Stomach smooth muscle (tissue), 2 donors: ENCODE results near the gene KIF13A.

Source experiments
- H3K27ac ChIP-seq: one replicate; pipeline ENCODE4 v1.7.0; 2013; ENCODE audit warnings: mild to moderate bottlenecking, low read length, inconsistent platforms
- H3K27me3 ChIP-seq, 2 donors: one replicate each; pipeline ENCODE4 v1.7.0; 2013; ENCODE audit warnings: low read length in 2 of 2; ENCODE audit not compliant: insufficient read depth in 2 of 2, control insufficient read depth in 1 of 2
- H3K36me3 ChIP-seq, 2 donors: one replicate each; pipeline ENCODE4 v1.7.0; 2013; ENCODE audit warnings: low read length in 2 of 2; ENCODE audit not compliant: control insufficient read depth in 2 of 2, insufficient read depth in 2 of 2
- H3K4me1 ChIP-seq: one replicate; pipeline ENCODE4 v1.7.0; 2013; ENCODE audit warnings: low read length; ENCODE audit not compliant: control insufficient read depth, insufficient read depth
- H3K4me3 ChIP-seq, 2 donors: one replicate each; pipeline ENCODE4 v1.7.0; 2013; ENCODE audit warnings: low read length in 2 of 2
- H3K9ac ChIP-seq, 2 donors: one replicate each; pipeline ENCODE4 v1.7.0; 2013; ENCODE audit warnings: low read length in 2 of 2, mild to moderate bottlenecking in 1 of 2
- H3K9me3 ChIP-seq, 2 donors: one replicate each; pipeline ENCODE4 v1.7.0; 2013; ENCODE audit warnings: low read length in 2 of 2; ENCODE audit not compliant: control insufficient read depth in 2 of 2
- donor health status: healthy.
- donor health status: Pancreatic carcinoma.

KIF13A gene

DNA sequence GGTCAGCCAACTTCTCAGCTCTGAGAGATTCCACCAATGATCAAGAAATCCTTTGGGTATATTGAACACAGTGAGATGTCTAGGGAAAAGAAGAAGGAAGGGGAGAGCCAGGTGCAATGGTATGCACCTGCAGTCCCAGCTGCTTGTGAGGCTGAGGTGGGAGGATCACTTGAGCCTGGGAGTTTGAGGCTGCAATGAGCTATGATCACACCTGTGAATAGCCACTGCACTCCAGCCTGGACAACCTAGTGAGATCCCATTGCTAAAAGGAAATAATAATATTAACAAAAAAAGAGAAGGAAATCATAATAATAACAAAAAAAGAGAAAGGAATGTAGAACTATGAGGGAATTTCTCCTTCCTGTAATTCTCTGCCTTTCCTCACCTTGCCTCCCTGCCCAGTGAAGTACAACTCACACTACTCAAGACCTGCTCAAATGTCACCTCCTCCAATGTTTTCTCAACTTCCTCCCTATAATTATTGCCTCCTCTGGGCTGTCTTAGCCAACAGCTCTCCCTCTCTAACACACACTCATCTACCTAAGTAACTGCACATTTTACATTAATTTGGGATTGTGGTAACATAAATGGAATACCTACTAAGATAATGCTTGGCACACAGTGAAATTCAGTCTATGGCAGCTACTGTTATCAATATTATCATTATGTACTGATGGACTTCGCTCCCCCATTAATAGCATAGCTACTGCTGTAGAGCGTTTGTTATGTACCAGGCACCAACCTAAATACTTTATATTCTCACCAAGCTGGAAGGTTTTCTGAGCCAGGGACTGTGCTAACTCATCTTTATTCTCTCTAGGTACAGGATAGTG is 103.6 kb downstream of the KIF13A start:
- H3K36me3 ChIP-seq: no peaks in the 10 kb centered on the region
- no peaks in the 10 kb centered on the region for H3K4me1 ChIP-seq
- H3K27ac ChIP-seq: no peak overlapping the region

DNA sequence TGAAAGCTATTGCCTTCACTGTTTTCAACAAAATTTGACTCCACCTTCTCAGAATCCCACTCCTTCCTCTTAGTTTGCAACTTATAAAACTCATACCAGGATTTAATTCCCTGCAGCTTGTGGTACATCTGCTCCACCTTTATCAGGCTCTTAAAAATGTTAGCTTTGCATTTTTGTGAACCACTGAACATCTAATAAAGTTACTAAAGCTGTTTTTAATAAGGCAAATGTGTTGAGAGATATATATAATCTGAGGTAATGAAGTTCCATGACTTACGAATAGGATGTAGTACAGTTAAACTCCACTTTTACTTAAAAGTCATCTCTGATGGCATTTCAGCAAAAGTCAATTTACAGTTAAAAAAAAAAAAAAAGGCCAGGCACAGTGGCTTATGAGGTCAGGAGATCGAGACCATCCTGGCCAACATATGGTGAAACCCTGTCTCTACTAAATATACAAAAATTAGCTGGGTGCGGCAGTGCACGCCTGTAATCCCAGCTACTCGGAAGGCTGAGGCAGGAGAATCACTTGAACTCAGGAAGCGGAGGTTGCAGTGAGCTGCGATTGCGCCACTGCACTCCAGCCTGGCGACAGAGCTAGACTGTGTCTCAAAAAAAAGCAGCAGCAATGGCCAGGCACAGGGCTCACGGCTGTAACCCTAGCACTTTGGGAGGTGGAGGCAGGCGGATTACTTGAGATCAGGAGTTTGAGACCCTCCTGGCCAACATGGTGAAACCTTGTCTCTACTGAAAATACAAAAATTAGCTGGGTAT is 106.2 kb downstream of the KIF13A start:
- H3K36me3 ChIP-seq: no peaks in the 10 kb centered on the region
- no peaks in the 10 kb centered on the region for H3K9me3 ChIP-seq
- H3K9ac ChIP-seq: no peak overlapping the region
- no peaks in the 10 kb centered on the region for H3K4me1 ChIP-seq
- H3K27ac ChIP-seq: no peak overlapping the region
- no peak overlapping the region for H3K4me3 ChIP-seq
- H3K27me3 ChIP-seq: no peaks in the 10 kb centered on the region

More for the DNA sequence above, 103.6 kb downstream of the KIF13A start:
- Histone ChIP-seq H3K4me3 (no peak overlapping the region), H3K27me3 (no peaks in the 10 kb centered on the region), H3K9me3 (no peaks in the 10 kb centered on the region), H3K9ac (no peak overlapping the region)

DNA sequence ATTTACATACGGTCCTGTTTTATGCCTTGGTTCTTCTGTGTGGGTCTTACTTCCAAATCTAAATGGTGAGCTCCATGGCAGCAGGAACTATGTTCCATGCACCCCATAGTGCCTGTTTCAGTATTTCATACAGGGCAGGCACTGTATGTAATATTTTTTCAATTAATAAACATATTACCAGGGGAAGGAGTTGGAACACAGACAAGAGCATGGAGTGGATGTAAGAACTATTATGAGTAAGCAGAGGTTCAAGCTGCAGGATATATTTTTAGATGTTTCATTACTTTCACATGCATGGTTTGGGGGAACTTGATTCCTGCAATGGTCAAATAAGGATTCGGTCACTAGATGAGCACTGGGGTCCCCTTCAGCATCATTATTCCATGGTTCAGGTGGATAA is 108.3 kb downstream of the KIF13A start:
- Histone ChIP-seq H3K9ac (no peak overlapping the region), H3K9me3 (no peaks in the 10 kb centered on the region), H3K36me3 (no peaks in the 10 kb centered on the region), H3K27ac (no peak overlapping the region), H3K27me3 (no peaks in the 10 kb centered on the region), H3K4me3 (no peak overlapping the region), H3K4me1 (no peaks in the 10 kb centered on the region)

DNA sequence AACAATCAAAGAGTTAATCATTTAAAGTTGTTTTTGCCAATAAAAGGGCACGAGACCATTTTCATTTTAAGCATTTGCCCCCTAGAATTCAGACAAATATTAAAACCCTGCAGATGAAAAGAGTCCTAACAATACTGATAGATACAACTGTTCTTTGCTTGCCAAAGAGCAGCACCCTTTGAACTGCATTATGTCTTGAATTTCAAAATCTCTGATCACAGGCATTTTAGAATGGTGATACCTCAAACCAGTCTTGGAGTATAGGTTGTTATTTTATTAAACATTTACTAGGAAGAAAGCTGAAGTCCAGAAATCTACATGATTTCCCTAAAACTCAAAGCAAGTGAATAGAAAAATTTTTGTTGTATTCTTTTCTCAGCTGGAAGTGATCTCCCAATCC is 108.7 kb downstream of the KIF13A start:
- no peaks in the 10 kb centered on the region for H3K4me1 ChIP-seq
- H3K4me3 ChIP-seq: no peak overlapping the region
- no peaks in the 10 kb centered on the region for H3K36me3 ChIP-seq
- H3K9ac ChIP-seq: no peak overlapping the region
- H3K27me3 ChIP-seq: no peaks in the 10 kb centered on the region
- no peak overlapping the region for H3K27ac ChIP-seq
- H3K9me3 ChIP-seq: no peaks in the 10 kb centered on the region

DNA sequence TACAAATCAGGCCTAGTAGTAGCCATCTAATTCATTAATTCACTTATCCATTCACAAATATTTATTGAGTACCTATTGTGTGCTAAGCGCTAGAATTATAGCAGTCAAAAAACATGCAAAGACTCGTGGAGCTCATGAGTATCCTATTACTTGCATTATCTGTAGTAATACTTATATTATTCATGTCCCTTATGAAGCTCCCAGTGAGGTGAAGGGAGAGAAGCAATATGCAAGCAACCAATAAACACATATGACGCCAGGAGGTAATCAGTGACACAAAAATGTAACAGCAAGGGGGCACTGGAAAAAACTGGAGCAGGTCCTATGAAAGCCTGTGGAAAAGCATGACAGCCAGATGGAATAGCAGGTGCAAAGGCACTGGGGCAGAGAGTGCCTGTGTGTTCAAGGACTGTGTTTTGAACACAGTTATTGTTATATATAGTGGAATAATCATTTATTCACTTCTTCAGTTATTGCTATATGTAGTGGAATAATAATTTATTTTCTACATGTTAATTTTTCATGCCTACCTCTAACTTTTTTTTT is 109.5 kb downstream of the KIF13A start:
- Histone ChIP-seq H3K27me3 (no peaks in the 10 kb centered on the region), H3K4me1 (no peaks in the 10 kb centered on the region), H3K9me3 (no peaks in the 10 kb centered on the region), H3K4me3 (no peak overlapping the region), H3K36me3 (peaks cover 0 to under 1% of the 10 kb centered on the region in 2 donors), H3K27ac (no peak overlapping the region), H3K9ac (no peak overlapping the region)

DNA sequence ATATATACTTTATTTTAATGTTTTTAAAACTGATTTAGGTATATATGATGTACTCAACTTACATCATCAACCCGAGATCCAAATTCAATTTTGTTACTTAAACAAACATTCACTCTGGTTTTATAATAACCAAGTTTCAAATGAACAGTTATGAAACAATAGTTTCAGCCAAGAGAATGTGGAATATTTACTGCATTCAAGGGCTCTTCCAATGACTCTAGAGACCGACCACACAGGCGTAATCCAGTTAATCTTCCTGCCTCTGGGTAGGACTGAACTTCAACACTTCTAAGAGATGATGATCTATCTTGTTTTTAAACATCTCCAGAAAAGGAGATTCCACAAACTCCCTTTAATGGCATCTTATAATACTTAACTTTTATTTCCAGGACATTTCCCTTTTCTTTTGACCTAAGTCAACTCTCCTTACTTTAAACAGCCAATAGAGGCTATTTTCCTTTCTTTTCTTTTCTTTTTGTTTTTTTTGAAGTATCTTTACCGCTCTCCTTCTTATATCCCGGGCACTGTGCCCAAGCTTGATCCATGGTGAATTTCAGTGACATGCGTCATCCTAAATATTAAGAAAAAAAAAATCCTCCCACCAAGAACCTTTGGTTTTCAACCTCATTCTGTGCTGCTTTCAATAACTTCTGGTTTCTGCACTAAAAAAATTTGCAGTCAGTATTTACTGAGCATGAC is 110.1 kb downstream of the KIF13A start:
- Histone ChIP-seq H3K4me1 (no peaks in the 10 kb centered on the region), H3K4me3 (no peak overlapping the region), H3K27me3 (no peaks in the 10 kb centered on the region), H3K27ac (no peak overlapping the region), H3K9ac (no peak overlapping the region), H3K9me3 (no peaks in the 10 kb centered on the region), H3K36me3 (peaks cover 0 to 2% of the 10 kb centered on the region in 2 donors)

DNA sequence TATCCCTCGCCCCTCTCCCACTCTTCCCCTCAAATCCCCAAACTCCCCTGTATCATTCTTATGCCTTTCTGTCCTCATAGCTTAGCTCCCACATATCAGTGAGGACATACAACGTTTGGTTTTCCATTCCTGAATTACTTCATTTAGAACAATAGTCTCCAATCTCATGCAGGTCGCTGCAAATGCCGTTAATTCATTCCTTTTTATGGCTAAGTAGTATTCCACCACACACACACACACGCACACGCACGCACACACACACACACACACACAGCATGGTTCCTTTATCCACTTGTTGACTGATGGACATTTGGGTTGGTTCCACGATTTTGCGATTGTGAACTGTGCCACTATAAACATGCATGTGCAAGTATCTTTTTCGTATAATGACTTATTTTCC is 112.7 kb downstream of the KIF13A start:
- Histone ChIP-seq H3K9me3 (no peaks in the 10 kb centered on the region), H3K27ac (no peak overlapping the region), H3K9ac (no peak overlapping the region), H3K36me3 (peaks cover 0 to 2% of the 10 kb centered on the region in 2 donors), H3K27me3 (no peaks in the 10 kb centered on the region), H3K4me3 (no peak overlapping the region), H3K4me1 (no peaks in the 10 kb centered on the region)

DNA sequence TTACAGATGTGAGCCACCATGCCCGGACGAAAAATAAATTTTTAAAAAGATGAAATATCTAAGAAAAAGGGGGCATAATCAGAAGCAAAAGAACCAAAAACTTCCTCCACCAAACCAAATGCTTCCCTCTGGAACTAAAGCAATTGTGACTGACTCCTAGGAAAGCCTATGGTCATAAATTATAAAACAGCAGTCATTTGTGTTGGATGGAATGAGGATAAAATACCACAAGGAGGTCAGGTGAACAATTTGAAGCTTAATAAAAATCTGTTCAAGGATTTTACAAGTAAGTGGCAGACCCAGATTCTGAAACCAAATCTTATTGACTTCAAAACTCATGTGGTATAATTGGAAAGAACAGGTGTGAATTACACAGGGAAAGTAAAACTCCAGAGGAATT is 114.5 kb downstream of the KIF13A start:
- Histone ChIP-seq H3K4me3 (no peak overlapping the region), H3K27ac (no peak overlapping the region), H3K4me1 (peaks cover 3% of the 10 kb centered on the region), H3K9me3 (no peaks in the 10 kb centered on the region), H3K36me3 (peaks cover 0 to 2% of the 10 kb centered on the region in 2 donors), H3K27me3 (no peaks in the 10 kb centered on the region), H3K9ac (no peak overlapping the region)

GRCh38 chr6:17871836-17872235 is 115.6 kb downstream of the KIF13A start:
- H3K4me1 ChIP-seq: peaks cover 6% of the 10 kb centered on the region

DNA sequence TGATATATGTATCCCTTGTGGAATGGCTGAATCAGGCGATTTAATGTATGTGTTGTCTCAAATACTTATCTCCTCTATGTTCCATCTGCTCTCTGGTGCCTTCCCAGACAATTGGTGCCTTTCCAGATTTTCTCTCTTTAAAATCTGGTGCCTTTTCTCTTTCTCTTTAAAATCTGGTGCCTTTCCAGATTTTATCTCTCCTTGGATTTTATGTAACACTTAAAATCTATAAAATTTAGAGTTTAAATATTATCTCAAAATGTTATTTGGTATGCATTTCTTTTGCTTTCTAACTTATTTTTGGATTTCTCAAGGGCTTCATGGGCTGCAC is 116.3 kb downstream of the KIF13A start:
- Histone ChIP-seq H3K36me3 (peaks cover 0 to 2% of the 10 kb centered on the region in 2 donors), H3K9me3 (no peaks in the 10 kb centered on the region), H3K9ac (no peak overlapping the region), H3K27me3 (no peaks in the 10 kb centered on the region), H3K4me1 (peaks cover 6% of the 10 kb centered on the region), H3K4me3 (no peak overlapping the region), H3K27ac (no peak overlapping the region)

More at GRCh38 chr6:17871836-17872235, 115.6 kb downstream of the KIF13A start:
- no peak overlapping the region for H3K9ac ChIP-seq
- H3K27ac ChIP-seq: no peak overlapping the region
- H3K9me3 ChIP-seq: no peaks in the 10 kb centered on the region
- H3K4me3 ChIP-seq: no peak overlapping the region
- H3K27me3 ChIP-seq: no peaks in the 10 kb centered on the region
- peaks cover 0 to 2% of the 10 kb centered on the region in 2 donors for H3K36me3 ChIP-seq
